Stimulated activated CD4-positive, alpha-beta T cell treated with anti-CD3 and anti-CD28 coated beads, TNF-alpha, amount 100 ng/mL, for 48 hours (primary cell): ENCODE results near the gene ZMAT5.
A peak's percentile ranks its signal among the peaks of the same experiment; 100 is the strongest.

Experiments
- DNase-seq, 3 donors: peaks; one replicate each; pipeline ENCODE4 v3.0.0-alpha.2; 2020; ENCODE audit warnings: low read depth in 3 of 3

Gene ZMAT5

GRCh38 chr22:29707471-29707870 lies 59.3 kb downstream of the ZMAT5 start:
- DNase-seq, result no peak

DNA sequence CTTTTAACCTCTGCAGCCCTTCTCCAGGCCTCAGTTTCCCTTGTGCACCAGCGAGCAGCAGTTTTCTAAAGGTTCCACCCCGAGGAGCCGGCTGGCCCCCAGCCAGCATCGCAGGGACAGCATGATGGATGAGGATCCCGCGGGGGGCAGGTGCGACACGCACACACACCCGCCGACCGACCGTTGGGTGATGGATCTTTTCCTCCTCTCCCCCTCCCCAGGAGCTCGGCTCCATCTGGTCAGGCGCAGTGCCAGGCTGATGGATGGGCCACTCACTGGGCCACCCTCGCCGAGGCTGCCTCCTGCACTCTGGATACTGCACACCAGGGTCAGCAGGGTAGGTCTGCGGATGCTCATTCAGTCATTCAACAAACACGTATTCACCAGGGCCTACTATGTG lies 59.8 kb downstream of the ZMAT5 start:
- no peak for DNase-seq

- DNase-seq, result no peak
Observed at GRCh38 chr22:29706486-29706885, 60.3 kb downstream of the ZMAT5 start.

DNA sequence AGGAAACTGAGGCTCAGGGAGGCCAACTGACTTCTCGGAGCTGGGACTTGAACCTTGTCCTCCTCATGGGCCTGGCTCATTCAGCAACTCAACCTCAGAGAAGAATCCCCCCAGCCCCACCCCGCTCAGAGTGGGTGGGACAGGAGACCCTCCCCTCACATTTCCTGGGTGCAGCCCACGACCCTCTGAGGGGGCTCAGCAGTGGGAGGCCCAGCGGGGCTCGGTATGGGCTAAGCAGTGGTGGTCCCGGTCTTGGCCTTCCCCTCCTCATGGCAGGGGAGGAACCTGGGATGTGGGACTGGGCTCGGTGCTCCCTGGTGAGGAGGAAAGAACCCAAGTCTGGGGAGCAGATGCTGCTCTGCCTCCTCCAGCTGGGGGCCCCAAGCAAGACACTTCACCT lies 61.2 kb downstream of the ZMAT5 start:
- DNase-seq, result no peak

GRCh38 chr22:29704528-29705285 lies 62.1 kb downstream of the ZMAT5 start:
- DNase-seq, result no peak

GRCh38 chr22:29703569-29704195 lies 63.1 kb downstream of the ZMAT5 start:
- no peak for DNase-seq

DNA sequence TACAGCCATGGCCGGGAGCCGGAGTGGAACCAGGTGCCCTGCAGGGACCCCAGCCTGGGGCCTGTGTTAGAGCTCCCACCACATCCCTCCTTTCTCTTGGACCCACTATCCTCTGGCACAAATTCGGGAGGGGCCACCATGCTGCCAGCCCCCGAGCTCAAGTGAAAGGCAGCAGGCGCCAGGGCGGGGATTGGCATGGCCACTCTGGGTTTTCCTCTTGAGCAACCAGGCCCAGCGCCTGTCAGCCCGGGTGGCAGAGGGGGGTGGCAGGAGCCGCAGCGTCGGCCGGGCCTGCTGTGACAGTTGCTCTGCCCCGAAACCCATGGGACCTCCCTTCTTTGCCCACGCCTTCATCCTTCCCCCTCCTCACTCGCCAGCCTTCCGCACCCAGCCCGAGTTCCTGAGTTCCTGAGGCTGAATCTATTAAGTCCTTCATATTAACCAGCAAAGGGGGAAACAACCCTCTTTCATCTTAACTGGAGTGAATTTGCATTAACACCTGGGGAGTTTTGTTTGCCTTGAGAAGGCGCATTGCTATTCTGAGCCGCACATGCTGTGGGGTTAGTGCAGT lies 63.8 kb downstream of the ZMAT5 start:
- DNase-seq, result no peak

DNA sequence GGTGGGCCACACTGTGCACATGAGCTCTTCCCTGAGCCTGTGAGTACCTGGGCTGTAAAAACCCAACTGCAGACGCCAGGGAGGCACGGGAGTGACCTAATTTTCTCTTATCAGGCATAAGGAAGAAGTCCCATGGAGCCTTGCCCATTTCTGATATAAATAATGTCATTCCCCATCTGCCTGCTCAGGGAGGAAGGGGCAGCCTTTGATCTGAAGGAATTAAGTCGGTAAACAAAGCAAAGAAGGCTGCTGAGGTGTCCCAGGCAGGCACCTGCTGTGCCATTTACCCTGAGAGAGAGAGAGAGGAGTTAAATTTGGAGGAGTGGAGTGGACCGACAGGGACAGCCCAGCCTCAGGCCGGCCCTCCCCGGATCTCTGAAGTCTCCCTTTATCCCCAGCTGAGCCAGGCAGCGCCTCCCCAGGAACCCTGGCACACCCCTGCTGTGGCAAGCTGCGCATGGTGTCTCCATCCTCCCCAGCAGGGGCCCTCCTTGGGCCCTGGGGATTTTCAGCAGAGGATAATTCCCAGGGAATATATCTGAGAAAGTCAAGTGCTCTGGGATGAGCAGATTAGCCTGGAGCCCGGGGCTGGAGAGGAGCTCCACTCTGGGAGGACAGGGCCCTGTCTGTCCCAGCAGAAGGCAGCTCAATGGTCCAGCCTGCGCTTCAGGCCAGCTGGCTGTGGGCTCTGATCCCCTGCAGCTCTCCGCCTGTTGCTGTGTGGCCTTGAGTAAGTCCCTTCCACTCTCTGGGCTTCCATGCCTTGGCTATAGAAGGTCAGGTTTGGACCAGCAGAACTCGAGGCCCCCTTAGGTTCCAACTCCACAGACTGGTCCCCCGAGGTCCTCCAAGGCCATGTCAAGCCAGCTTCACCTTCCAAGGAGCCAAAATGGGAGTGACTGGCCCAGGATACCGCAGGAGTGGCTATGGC lies 64.5 kb downstream of the ZMAT5 start:
- no peak for DNase-seq

DNA sequence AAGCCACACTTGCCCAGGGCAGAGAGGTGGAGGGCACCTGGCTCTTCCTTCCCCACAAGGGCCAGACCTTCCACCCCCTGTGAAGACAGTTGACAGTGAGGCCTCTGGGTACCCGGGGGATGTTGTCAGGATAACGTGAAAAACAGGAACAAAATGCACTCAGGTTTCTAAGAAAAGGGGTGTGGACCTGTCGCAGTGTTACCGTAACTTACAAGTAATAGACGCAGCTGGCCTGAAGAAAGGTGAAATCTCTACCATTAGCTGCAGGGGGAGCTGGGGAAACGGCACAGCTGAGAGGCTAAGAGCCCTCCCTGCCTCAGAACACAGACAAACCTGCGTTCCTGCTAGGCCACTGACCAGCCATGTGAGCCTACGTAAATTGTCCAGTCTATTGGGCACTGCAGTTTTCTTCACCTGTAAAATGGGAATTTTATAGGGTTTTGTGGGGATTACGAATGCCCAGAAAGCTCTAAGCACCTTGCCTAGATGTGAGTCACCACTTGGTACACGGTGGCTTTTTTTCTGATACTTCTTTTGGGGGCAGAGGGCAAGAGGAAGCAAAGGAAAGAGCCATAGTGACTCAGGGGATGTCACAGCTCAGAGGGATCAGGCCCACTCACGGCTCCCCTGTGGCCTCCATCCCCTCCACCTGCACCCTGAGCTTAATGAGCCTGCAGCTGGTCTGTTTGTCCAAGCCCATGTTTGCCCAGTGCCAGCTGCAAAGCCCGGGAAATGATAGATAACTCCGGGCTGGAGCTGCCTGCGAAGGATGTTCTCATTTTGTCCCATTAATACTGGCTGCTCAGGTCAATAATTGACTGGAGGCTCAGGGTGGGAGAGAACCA lies 65.4 kb downstream of the ZMAT5 start:
- DNase-seq, result no peak

DNA sequence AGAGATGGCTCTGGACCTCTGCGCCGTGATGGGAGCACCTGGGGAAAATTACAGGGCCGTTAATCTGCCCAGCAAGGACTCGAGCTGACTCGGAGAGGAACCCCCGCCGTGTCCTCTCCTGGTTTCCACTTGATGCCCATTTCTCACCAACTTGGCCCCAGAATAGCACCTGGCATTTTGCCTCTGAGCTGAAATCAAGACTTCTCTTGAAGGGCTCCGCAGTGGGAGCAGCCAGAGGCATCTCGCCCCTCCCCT lies 66.0 kb downstream of the ZMAT5 start:
- DNase-seq, result no peak

DNA sequence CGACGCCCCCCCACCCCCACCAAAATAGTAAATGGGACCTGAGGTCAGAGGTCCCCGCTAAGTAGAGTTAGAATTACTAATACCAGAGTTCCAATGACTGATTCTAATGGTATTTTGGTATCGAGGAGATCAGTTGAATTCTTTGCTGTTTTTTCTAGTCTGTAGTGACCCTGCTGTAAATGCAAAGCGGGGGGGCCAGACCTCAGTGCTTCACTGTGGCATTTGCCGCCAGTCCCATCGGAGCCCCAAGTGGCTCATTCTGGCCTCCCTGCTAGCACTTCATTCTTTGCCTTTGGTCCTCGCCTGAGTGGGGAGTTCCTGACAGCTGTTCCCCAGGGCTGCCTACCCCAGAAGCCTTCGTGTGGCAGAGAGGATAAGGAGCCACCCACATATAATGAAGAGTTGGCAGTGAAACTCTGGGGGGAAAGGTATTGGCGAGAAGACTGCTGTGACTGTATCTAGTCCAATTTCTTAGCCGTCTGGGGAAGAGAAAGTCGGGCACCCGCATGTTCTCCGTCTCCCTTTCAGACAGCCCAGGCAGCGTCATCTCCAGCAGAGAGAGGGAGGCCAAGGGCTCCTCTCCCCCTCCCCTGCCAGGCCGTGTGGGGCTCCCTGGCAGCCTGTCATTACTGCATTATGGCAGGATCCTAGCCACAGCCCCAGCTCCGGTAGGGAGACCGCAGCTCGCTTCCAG lies 66.5 kb downstream of the ZMAT5 start:
- no peak for DNase-seq

DNA sequence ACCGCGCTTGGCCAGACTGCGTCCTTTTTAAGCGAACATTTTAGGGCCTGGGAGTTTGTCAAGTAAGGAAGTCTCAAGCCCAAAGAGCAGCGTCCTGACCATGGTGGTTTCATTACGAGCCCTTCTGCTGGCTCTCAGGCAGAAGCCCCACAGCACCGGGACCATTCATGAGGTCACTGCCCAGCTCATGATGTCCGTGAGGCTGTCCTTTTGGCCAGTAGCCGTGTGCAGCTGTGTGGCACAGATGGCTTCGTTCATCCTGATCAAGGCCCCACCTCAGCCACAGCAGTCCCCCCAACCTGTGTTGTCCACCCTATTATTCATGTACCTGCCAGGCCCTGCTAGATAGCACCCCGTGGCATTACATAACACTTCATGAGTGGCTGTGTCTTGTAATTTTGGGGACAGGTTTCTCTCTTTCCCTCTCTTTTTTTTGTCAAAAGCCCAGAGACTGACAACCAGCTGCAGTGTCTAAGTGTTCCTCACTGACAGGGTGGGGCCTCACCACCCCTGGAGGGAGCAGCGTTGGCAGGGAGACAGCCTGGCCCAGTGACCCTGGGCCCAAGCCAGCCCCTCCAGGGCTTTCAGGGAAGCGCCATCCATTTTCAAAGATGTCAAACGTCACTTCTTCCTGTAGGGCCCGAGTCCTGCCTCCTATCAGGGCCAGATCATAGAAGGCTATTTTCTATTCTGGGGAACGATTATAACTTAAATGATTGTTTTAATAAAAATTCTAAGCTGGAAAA lies 68.8 kb downstream of the ZMAT5 start:
- DNase-seq, result no peak

DNA sequence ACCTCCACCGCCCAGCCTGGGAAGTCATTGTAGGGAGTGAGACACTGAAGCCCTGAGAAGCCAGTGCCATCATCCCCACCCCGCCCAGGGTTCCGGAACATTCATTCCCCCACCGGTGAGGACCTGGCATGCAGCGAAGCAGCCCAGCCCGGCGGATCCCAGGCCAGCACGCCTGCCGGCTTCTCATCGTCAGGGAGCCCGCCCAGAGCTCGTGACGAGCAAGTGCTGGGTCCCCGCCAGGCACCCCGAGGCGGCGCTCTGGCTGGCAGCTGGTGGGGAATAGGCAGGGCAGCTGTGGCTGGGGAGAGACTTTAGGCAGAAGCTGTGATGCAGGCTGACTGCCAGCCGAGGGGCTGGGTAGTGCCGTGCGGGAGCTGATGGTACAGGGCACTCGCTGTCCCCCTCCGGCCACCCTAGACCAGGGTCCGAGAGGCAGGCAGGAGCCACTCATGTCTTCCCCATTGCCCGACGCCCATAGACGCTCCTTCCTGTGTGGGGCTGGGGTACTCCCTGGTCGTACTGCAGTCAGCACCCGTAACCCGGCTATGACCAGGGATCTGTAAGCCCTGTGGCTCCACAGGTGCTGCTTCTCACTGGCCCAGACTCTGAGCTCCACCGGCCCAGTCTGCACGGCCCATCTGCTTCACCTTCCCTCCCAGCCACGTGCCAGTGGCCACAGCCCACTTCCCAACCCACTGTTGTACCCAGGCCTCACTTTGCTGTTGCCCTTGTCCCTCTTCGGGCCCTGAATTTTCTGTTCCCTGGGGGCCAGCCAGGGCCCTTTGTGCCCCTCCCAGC lies 71.5 kb downstream of the ZMAT5 start:
- DNase-seq, result no peak

- DNase-seq, result no peak
Observed at GRCh38 chr22:29693671-29694070, 73.1 kb downstream of the ZMAT5 start.

GRCh38 chr22:29693161-29693560 lies 73.6 kb downstream of the ZMAT5 start:
- no peak for DNase-seq

GRCh38 chr22:29692327-29692640 lies 74.5 kb downstream of the ZMAT5 start:
- no peak for DNase-seq

- DNase-seq, result no peak
Observed at GRCh38 chr22:29691636-29692326, 75.0 kb downstream of the ZMAT5 start.

DNA sequence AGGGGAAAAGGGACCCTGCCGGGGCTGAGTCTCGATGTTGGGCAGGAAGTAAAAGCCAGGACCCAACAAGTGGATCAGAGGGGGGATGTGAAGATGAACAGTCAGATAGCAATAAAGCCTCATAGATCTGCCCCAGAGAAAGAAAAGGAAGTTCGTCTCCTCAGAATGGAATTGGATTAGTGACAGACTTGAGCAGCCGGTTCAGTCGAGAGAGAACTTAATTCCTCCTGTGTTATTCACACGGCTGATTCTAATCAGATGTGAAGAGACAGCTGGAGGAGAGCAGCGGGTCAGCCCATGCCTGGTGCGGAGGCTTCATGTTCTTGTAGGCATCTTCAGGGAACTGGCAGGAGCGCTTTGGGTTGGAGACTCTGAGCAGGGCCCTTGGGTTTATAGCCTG lies 76.3 kb downstream of the ZMAT5 start:
- DNase-seq, result no peak

DNA sequence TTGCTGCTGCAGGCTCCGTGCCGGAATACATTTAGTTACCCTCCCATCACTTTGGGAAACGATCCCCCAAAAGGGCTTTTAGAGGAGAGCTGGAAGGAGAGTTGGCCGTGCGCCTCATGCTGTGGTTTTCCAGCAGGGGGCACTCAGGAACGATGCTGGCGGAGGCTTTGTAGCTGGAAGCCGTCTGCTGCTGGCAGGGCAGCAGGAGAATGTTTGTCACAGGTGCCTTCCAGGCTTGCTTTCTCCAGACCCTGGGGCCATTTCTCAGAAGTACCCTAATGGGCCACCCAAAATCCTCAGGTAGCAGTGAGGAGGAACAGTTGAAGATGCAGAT lies 77.0 kb downstream of the ZMAT5 start:
- DNase-seq, result peak; percentile 11 to 35 (median 24)
